Anterior cingulate cortex (tissue), 58 donors: Measurements from ENCODE around the gene PLA2G2C.
A peak's percentile ranks its signal among the peaks of the same experiment; 100 is the strongest.
"Not testable (repeated sequence)": the region's sequence is repeated elsewhere in the genome, so short reads cannot be mapped to it uniquely, and the experiment has no call there.

ENCODE experiments used
- DNase-seq, 58 donors: peaks; one replicate each; lab custom pipeline; 2025; lab: John Stamatoyannopoulos, UW

Gene PLA2G2C, protein sequence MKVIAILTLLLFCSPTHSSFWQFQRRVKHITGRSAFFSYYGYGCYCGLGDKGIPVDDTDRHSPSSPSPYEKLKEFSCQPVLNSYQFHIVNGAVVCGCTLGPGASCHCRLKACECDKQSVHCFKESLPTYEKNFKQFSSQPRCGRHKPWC

DNA sequence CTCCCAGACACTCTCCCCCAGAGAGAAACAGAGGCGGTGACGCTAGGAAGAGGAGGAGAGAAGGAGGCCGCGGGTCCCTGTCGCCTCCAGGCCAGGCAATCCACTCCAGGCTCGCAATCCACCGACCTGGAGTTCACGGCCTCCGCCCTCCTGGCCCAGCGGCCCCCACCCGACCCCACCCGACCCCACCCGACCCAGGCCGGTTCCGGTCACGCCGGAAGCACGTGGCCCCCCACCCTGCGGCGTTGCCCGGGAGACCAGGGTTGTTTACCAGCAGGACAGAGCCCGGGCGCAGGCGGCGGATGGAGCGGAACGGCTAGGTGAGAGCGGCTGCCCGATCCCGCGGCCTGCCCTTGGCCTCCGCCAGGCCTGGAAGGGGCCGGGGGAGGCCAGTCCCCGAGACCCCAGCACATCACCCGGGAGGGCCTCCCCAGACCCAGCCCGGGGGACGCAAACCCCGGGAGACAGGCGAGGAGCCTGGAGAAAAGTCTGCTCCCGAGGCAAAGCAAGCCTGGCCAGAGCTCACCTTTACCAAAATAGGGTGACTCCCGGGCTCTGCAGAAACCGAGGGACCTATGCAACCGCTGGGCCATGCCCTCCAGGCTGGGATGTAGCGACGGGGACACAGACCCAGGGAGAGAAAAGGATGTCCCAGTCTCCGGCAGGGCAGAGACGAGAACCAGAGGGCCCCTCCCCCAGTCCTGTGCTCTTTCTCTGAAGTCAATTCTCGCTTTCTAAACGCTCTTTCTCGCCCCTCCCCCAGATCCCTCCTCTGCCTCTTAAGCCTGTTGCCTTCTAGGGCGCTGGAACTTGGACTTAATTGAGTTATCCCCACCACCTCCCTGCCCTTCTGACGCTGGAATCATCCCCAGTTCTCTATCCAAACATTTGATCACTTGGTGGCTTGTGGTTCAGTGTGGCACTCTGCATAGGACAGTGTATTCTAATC is at the start of gene PLA2G2C, which contains the start of gene UBXN10:
PLA2G2C (minus strand) TSS at position 685 of the 949 bp plus-strand sequence. CDS start 9,155 bp downstream, outside the sequence.
UBXN10 (plus strand) TSS at position 263 of the 949 bp plus-strand sequence. CDS start 4,466 bp downstream, outside the sequence.
- peak in 23 of 58 donors; percentile 14 to 70 (median 30) for DNase-seq

DNA sequence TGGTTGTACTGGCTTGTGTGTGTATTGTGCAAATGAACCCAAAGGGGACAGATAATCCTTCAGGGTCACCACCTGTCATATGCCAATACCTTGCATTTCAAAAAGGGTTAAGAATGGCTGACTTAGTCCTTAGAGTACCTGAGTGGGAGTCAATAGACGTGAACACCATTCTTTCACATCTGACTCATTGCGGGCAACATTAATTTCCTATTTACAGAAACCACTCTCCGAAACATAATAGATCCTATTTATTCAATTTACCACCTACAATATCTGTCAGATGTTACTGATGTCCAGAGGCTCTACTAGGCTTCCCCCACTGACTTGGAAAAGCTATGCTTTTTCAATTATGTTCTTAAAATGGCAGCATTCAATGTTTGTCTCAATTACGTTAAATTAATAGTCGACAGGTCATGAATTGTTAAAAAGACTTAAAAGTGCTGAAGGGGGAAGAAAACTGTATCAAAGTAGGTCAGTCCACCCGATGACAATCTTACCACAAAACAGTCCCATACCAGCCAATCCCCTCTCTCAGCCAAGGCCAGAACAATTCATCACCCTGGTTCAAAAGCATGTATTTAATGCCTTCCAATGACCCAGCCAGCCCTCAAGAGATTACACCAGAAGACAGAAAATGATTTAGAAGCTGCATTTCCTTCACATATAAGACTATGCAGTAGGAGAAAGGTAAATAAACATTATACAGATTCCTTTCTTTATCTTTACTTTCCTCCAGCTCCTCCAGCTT is 48.6 kb upstream of the PLA2G2C start:
- DNase-seq, result no peak

DNA sequence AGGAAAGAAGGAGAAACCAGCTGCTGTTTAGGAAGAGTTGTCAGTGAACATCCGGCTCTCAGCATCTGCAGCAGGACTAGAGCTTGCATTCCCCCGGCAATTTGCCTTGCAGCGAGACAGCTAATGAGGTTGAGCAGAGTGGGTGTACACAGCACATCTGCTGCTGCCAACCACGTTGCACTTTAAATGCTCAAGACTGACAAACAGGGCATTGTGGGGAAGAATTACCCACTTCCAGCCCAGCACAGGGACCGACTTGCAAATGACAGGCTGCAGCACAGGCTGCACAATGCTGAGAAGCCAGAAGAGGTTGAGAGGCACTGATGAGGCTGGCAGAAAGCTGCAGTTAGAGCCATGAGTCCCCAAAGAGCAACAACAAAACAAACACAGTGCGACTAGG is 47.5 kb upstream of the PLA2G2C start:
- peak in 49 of 58 donors; percentile 16 to 82 (median 49) for DNase-seq

DNA sequence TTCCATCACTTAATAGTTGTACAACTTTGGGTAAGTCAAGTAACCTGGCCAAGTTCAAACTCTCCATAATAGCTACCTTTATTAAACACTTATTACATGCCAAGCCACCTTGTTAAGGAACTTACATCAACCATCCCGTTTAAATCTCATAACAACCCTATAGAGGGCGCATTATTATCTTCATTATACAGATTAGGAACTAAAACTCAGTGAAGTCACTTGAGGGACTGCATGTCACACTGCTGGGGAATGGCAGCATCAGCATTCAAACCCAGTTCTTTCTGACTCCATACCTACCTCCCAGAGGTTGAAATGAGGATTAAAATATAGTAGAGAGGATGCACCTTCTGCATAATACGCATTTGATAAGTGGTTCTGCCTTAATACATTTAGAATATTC is 47.1 kb upstream of the PLA2G2C start:
- no peak for DNase-seq

DNA sequence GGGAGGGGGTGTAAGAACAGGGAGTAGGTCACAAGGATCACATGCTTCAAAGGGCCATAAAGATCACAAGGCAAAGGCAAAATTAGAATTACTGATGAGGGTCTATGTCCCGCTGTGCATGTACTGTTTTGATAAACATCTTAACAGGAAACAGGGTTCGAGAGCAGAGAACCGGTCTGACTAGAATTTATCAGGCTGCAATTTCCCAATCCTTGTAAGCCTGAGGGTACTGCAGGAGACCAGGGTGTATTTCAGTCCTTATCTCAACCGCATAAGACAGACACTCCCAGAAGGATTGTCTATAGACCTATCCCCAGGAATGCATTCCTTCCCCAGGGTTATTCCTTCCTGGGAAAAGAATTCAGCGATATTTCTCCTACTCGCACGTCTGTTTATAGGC is 46.2 kb upstream of the PLA2G2C start:
- not testable (repeated sequence) for DNase-seq

DNA sequence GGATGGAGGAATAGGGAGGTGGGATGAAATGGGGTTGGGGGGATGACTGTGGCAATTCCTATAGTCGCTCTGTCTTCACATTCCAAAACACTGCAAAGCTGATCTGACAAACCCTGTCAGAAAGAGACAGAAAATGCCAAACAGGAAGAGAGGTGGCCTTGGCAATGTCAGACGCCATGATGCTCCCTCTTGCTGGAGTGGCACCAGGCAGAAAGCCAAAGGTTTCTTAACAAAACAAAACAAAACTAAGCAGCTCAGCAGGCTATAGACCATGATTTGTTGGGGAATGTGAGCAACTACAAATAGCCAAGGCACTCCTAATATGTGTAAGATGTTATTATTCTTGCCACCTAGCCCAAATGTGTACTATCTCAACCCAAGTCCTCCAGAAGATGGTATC is 42.9 kb upstream of the PLA2G2C start:
- no peak for DNase-seq

DNA sequence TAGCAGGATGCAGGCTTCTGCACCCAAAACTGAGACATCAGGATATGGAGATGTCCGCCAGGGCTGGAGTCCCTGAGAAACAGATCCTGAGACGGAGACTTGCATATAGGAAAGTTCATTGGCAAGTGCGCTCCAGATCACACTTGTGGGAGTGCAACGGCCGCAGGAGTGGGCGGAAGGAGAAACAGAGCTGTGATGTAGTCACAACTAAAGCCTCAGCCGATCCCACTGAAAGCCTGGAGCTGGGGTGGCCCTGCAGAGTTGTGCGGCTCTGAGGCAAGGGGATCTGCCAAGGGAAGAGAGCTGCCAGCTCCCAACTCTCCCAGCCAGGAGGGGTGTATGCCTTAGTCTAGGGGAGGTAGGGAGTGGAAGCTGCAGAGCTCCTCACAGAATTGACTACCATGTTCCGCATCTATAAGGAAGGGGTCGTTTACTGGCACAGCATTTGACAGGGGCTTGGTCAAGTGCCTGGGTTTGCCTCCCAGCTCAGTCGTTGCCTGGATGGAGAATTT is 42.1 kb upstream of the PLA2G2C start:
- peak in 28 of 58 donors; percentile 4 to 69 (median 28) for DNase-seq

GRCh38 chr1:20227704-20228103 is 41.4 kb upstream of the PLA2G2C start:
- no peak for DNase-seq

DNA sequence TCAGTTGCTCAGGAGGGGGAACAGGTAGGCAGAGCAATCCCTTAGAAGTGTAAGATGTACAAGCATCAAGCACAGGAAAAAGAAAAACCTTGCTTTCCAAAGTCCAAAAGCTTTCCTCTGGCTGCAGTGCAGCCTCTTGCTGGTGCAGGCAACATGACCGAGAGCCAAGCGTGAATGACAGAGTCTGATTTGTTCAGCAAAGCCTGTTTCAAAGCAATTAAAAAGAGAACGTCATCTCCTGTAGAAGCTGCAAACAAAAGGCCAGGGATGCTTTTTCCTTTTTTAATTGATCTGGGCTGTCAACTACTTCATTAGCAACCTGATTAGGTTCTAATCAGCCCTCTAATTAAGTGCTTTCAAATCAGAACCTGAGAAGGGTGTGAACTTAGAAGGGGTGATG is 38.2 kb upstream of the PLA2G2C start:
- DNase-seq, result peak in 14 of 58 donors; percentile 7 to 47 (median 27)

DNA sequence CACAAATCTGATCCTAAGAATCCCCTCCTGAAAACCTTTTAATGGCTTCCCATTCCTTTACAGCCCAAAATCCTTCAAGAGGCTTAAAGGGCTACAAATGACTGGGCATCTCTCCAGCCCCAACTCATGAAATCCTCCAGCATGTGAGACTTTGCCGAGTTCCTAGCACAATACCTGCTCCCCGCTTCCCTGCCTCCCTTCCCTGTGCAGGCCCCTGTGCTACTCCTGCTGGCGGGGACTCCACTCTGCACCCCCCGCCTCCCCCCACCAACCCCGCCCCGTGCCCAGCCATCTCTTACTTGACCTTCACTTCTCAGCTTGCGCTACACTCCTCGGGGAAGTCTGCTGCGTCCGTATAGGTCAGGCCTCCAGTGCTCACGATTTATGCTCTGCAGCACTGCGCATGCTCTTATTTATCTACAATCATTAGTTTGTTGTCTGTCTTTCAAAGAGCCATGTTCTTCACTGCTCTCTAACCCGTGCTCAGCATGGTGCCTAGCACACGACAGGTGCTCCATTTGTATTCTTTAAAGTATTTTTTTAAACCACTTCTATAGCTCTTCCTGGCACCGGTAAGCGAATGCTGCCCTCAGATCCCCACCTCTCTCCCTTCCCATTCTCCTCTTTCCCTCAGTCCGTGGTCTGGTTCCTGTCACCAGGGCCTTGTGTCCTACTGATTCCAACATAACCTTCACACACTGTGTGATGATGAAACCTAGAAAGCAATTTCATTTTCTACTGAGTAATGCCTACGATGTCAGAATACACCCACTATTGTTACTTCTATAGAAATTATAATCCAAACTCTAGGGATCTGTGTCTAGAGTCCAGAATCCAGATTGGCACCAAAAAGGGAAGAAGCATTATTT is 37.5 kb upstream of the PLA2G2C start:
- DNase-seq, result peak in 1 of 58 donors; percentile 3

- no peak for DNase-seq
These were observed 36.8 kb upstream of the PLA2G2C start for GRCh38 chr1:20223106-20223505.

DNA sequence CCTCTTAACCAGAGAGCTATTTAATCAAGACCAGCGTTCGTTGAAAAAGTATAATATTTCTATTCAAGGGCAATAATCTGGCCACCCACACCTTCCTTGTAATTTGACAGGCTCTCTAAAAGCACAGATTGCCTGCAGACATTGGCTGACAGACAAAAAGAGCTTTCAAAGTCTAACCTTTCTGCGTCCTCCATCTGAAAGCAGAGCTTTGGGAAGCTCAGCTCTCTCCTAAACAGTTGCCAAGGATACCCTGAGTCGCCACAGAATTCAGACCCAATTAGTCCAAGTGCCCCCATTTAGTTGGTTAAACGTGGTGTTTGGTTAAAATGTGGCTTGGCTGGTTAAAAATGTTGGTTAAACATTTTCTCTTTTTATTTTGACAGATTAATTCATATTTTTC is 33.7 kb upstream of the PLA2G2C start:
- peak in 11 of 58 donors; percentile 6 to 57 (median 20) for DNase-seq

- not testable (repeated sequence) for DNase-seq
These were observed 32.7 kb upstream of the PLA2G2C start for GRCh38 chr1:20219053-20219452.

DNA sequence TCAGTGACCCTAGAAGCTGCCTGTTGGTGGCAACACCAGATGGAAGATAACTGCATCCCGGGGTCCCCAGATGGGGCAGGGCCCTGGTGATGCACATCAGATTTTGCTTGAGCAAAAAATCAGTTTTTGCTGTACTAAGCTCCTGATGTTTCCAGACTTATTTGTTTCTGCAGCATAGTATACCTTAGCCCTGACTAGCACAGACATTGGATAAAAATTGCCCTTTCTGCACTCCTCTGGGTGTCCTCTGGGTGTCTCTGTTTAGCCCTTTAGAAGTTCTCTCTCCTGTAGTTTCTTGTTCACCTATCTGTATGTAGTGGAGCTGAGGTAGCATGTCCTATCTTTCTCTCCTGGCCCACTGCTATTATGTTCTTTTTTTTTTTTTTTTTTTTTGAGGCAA is 30.3 kb upstream of the PLA2G2C start:
- DNase-seq, result no peak

DNA sequence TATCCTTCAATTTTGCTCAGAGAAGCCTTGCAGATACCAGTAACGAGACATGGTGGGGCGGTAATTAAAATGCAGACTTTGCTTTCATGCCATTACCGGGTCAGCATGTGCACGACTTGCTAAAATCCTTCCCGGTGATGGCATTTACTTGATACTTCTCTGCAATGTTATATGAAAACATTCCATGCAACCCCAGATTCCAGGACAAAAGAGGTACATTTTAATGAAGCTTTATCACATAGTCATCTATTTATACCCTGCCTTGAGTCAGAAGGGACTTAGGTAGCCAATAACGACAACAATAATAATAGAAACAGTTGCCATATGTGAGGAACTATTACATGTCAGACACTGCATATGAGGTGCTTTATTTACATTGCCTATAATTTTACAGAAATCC is 29.4 kb upstream of the PLA2G2C start:
- DNase-seq, result no peak

- peak in 43 of 58 donors; percentile 12 to 69 (median 37) for DNase-seq
These were observed 26.5 kb upstream of the PLA2G2C start for GRCh38 chr1:20212685-20213331.

DNA sequence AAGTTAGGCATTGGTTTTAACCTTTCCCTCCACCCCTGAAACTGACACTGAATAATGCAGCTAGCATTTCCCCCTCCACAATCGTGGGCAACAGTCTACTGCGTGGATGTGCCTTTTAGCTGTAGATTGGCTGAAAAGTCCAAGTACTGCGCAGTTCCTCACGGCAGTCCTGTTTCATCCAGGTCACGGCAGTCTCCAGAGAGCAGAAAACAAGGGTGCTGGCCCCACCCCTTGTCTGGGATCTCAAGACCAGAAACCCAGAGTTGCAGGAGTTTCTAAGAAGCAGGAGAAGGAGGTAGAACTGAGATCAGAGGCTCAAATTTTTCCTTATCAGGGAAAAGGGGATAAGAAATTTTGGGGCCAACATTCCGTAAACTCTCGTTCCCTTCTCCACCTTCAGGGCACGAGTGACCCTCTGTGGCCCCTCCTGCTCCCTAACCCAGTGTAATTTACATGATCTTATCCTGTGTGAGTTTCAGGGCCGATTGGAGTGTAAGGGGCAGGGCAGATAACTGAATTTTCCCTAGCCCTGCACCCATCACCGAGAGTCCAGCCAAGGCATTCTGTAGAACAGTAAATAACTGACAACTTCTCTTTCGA is 25.9 kb upstream of the PLA2G2C start:
- no peak for DNase-seq

DNA sequence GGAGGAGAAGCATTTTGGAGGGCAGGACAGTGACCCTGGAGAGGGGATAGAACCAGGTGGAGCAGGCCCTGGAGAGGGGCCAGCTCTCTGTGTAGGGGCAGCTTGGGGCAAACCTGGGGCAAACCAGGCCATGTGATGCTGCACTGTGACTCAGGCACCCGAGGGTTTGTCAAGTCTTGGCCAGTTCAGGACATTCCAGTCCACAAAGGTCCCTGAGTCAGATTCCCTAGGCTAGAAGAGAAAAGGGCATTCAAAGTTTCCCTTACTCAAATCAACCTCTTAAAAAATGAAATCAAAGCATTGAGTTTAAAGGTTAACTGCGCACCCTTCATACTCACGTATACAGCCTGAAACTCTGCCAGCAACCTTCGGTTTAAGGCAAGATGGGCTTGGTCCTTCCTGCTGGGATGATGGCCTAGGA is 25.2 kb upstream of the PLA2G2C start:
- no peak for DNase-seq
